Neural progenitor cell (in vitro differentiated cells): ENCODE data around the gene COQ5.

ENCODE experiments used
- CTCF ChIP-seq: fragments of 200-600 bp; sonication (generic); IDR thresholded peaks from 2 replicates; pipeline ENCODE4 v1.5.1; 2017; ENCODE audit warnings: antibody characterized with exemption, mild to moderate bottlenecking
- EZH2 ChIP-seq: fragments of 200-600 bp; sonication (generic); IDR thresholded peaks from 2 replicates; pipeline ENCODE4 v1.6.1; 2017; ENCODE audit warnings: antibody characterized with exemption, mild to moderate bottlenecking, moderate library complexity

- TF ChIP-seq CTCF (no peak), EZH2 (no peak)
These were observed 38.0 kb downstream of the COQ5 start for GRCh38 chr12:120490833-120491512.
